NCI-H82 treated with DMSO at 0.1 percent for 48 hours (cell line): ENCODE results near the gene UXS1.
"Not testable (repeated sequence)": the region's sequence is repeated elsewhere in the genome, so short reads cannot be mapped to it uniquely, and the experiment has no call there.

ENCODE experiments used
- DNase-seq: peaks from one replicate; lab custom pipeline; 2025; ENCODE audit not compliant: unreplicated experiment; lab: John Stamatoyannopoulos, UW

UXS1 gene

GRCh38 chr2:106137731-106138521, 56.2 kb downstream of the UXS1 start:
- no peak for DNase-seq

GRCh38 chr2:106131192-106131591, 62.9 kb downstream of the UXS1 start:
- not testable (repeated sequence) for DNase-seq

- DNase-seq = no peak
Measured at GRCh38 chr2:106130251-106130998, 63.7 kb downstream of the UXS1 start.

- DNase-seq = no peak
Measured at GRCh38 chr2:106129592-106129991, 64.5 kb downstream of the UXS1 start.

GRCh38 chr2:106129150-106129549, 65.0 kb downstream of the UXS1 start:
- no peak for DNase-seq

- no peak for DNase-seq
Measured at GRCh38 chr2:106127776-106128268, 66.3 kb downstream of the UXS1 start.

- DNase-seq = no peak
Measured at GRCh38 chr2:106127282-106127771, 66.8 kb downstream of the UXS1 start.

GRCh38 chr2:106126705-106127281, 67.3 kb downstream of the UXS1 start:
- no peak for DNase-seq

GRCh38 chr2:106126295-106126694, 67.8 kb downstream of the UXS1 start:
- no peak for DNase-seq

- DNase-seq = no peak
Measured at GRCh38 chr2:106124905-106125549, 69.1 kb downstream of the UXS1 start.

GRCh38 chr2:106124106-106124756, 69.9 kb downstream of the UXS1 start:
- DNase-seq = no peak

GRCh38 chr2:106122157-106122556, 71.9 kb downstream of the UXS1 start:
- DNase-seq = no peak

GRCh38 chr2:106120432-106120831, 73.7 kb downstream of the UXS1 start:
- DNase-seq = no peak

- no peak for DNase-seq
Measured at GRCh38 chr2:106119074-106119473, 75.0 kb downstream of the UXS1 start.

GRCh38 chr2:106117882-106118684, 76.0 kb downstream of the UXS1 start:
- DNase-seq = no peak

GRCh38 chr2:106117347-106117746, 76.8 kb downstream of the UXS1 start:
- no peak for DNase-seq

- no peak for DNase-seq
Measured at GRCh38 chr2:106116248-106116647, 77.9 kb downstream of the UXS1 start.

- no peak for DNase-seq
Measured at GRCh38 chr2:106115665-106116064, 78.4 kb downstream of the UXS1 start.

GRCh38 chr2:106115250-106115649, 78.9 kb downstream of the UXS1 start:
- no peak for DNase-seq

- no peak for DNase-seq
Measured at GRCh38 chr2:106114166-106114565, 79.9 kb downstream of the UXS1 start.
